BLaER1 (cell line): ENCODE data around the gene TMEM187.
"Not testable (repeated sequence)": the region's sequence is repeated elsewhere in the genome, so short reads cannot be mapped to it uniquely, and the experiment has no call there.

Source experiments
- H3K27ac ChIP-seq: shearing (Covaris generic); formaldehyde crosslinking; 2 replicates; pipeline ENCODE4 v1.8.1; 2022
- H3K27me3 ChIP-seq: shearing (Covaris generic); formaldehyde crosslinking; 2 replicates; pipeline ENCODE4 v1.8.1; 2022
- H3K36me3 ChIP-seq: shearing (Covaris generic); formaldehyde crosslinking; 2 replicates; pipeline ENCODE4 v1.8.1; 2022
- H3K4me1 ChIP-seq: shearing (Covaris generic); formaldehyde crosslinking; 2 replicates; pipeline ENCODE4 v1.8.1; 2022
- H3K4me2 ChIP-seq: shearing (Covaris generic); formaldehyde crosslinking; 2 replicates; pipeline ENCODE4 v1.8.1; 2022
- H3K4me3 ChIP-seq: shearing (Covaris generic); formaldehyde crosslinking; 2 replicates; pipeline ENCODE4 v1.8.1; 2022
- H3K9ac ChIP-seq: shearing (Covaris generic); formaldehyde crosslinking; 2 replicates; pipeline ENCODE4 v1.8.1; 2022
- H3K9me3 ChIP-seq: shearing (Covaris generic); formaldehyde crosslinking; 2 replicates; pipeline ENCODE4 v1.8.1; 2022
- H4K20me1 ChIP-seq: shearing (Covaris generic); formaldehyde crosslinking; 2 replicates; pipeline ENCODE4 v1.8.1; 2022
- Cebpa-rat ChIP-seq: shearing (Covaris generic); IDR thresholded peaks from 2 replicates; pipeline ENCODE4 v1.8.1; 2022

Gene TMEM187

GRCh38 chrX:153969125-153969903 is 3.2 kb upstream of the TMEM187 start:
- peaks cover 71% of the 10 kb centered on the region for H3K4me1 ChIP-seq
- peaks cover 8% of the 10 kb centered on the region for H3K36me3 ChIP-seq
- peak overlapping the region; percentile 92 for H3K27ac ChIP-seq

GRCh38 chrX:153969904-153970356 is 2.6 kb upstream of the TMEM187 start:
- Histone ChIP-seq H3K27ac (peak overlapping the region; percentile 92), H3K36me3 (0 out of 2 replicates have a peak, but pooled peaks cover 2% of the 10 kb centered on the region), H4K20me1 (peaks cover 89% of the 10 kb centered on the region), H3K9me3 (no peaks in the 10 kb centered on the region), H3K4me3 (peak overlapping the region; percentile 95), H3K4me1 (peaks cover 71% of the 10 kb centered on the region), H3K4me2 (peak overlapping the region; percentile 93), H3K9ac (peak overlapping the region; percentile 93), H3K27me3 (peaks cover 71% of the 10 kb centered on the region)
- TF ChIP-seq Cebpa-rat = no peak

More at GRCh38 chrX:153969125-153969903, 3.2 kb upstream of the TMEM187 start:
- H4K20me1 ChIP-seq = peaks cover 89% of the 10 kb centered on the region
- peaks cover 71% of the 10 kb centered on the region for H3K27me3 ChIP-seq
- peak overlapping the region; percentile 93 for H3K9ac ChIP-seq
- TF ChIP-seq Cebpa-rat = no peak
- no peaks in the 10 kb centered on the region for H3K9me3 ChIP-seq
- H3K4me3 ChIP-seq = peak overlapping the region; percentile 95
- peak overlapping the region; percentile 93 for H3K4me2 ChIP-seq

GRCh38 chrX:153970357-153971123 is 2.0 kb upstream of the TMEM187 start:
- Histone ChIP-seq H3K4me1 (peaks cover 71% of the 10 kb centered on the region), H4K20me1 (peaks cover 89% of the 10 kb centered on the region)
- TF ChIP-seq Cebpa-rat = no peak

GRCh38 chrX:153971124-153971449 is 1.5 kb upstream of the TMEM187 start:
- peaks cover 89% of the 10 kb centered on the region for H4K20me1 ChIP-seq
- peak overlapping the region; percentile 93 for H3K4me2 ChIP-seq
- peak overlapping the region; percentile 99 for H3K9ac ChIP-seq
- peak overlapping the region; percentile 95 for H3K4me3 ChIP-seq
- H3K9me3 ChIP-seq = no peaks in the 10 kb centered on the region
- peaks cover 68% of the 10 kb centered on the region for H3K4me1 ChIP-seq
- no peak for TF ChIP-seq Cebpa-rat
- H3K36me3 ChIP-seq = no peaks in the 10 kb centered on the region
- H3K27ac ChIP-seq = peak overlapping the region; percentile 100
- peaks cover 71% of the 10 kb centered on the region for H3K27me3 ChIP-seq

More at GRCh38 chrX:153970357-153971123, 2.0 kb upstream of the TMEM187 start:
- H3K9me3 ChIP-seq = no peaks in the 10 kb centered on the region
- H3K27me3 ChIP-seq = peaks cover 71% of the 10 kb centered on the region
- peak overlapping the region; percentile 95 for H3K4me3 ChIP-seq
- peak overlapping the region; percentile 100 for H3K27ac ChIP-seq
- peak overlapping the region; percentile 93 for H3K4me2 ChIP-seq
- no peaks in the 10 kb centered on the region for H3K36me3 ChIP-seq
- peak overlapping the region; percentile 99 for H3K9ac ChIP-seq

- H3K27me3 ChIP-seq = peaks cover 71% of the 10 kb centered on the region
- no peaks in the 10 kb centered on the region for H3K36me3 ChIP-seq
- no peak for TF ChIP-seq Cebpa-rat
- peak within 1 kb of the TSS; percentile 93 for H3K4me2 ChIP-seq
- H3K4me3 ChIP-seq = peak within 1 kb of the TSS; percentile 95
- peak within 1 kb of the TSS; percentile 99 for H3K9ac ChIP-seq
- H3K9me3 ChIP-seq = no peaks in the 10 kb centered on the region
- H3K4me1 ChIP-seq = peaks cover 62% of the 10 kb centered on the region
- H3K27ac ChIP-seq = peak within 1 kb of the TSS; percentile 100
- peaks cover 89% of the 10 kb centered on the region for H4K20me1 ChIP-seq
Observed at GRCh38 chrX:153971450-153972367, 845 bp upstream of the TMEM187 start, which contains the start of gene HCFC1. Gene HCFC1 (minus strand): TSS chrX:153971818. CDS start chrX:153970840, 978 bp downstream.

- Histone ChIP-seq H4K20me1 (peaks cover 89% of the 10 kb centered on the region), H3K4me2 (peak overlapping the region; percentile 93), H3K4me3 (peak overlapping the region; percentile 95), H3K9me3 (no peaks in the 10 kb centered on the region), H3K36me3 (no peaks in the 10 kb centered on the region), H3K27me3 (peaks cover 71% of the 10 kb centered on the region), H3K27ac (peak overlapping the region; percentile 100), H3K9ac (peak overlapping the region; percentile 99), H3K4me1 (peaks cover 53% of the 10 kb centered on the region)
- TF ChIP-seq Cebpa-rat = no peak
Observed at GRCh38 chrX:153973127-153974002, 811 bp downstream of the TMEM187 start.

- Histone ChIP-seq H3K36me3 (no peaks in the 10 kb centered on the region), H4K20me1 (peaks cover 86% of the 10 kb centered on the region), H3K9ac (peak overlapping the region; percentile 99), H3K4me3 (peak overlapping the region; percentile 95), H3K27ac (peak overlapping the region; percentile 100), H3K4me1 (peaks cover 46% of the 10 kb centered on the region), H3K9me3 (no peaks in the 10 kb centered on the region), H3K27me3 (peaks cover 70% of the 10 kb centered on the region), H3K4me2 (peak overlapping the region; percentile 93)
- TF ChIP-seq Cebpa-rat = no peak
Observed at GRCh38 chrX:153974003-153974725, 1.6 kb downstream of the TMEM187 start.

GRCh38 chrX:153974726-153975286 is 2.3 kb downstream of the TMEM187 start:
- H3K4me1 ChIP-seq = peaks cover 40% of the 10 kb centered on the region
- H3K4me2 ChIP-seq = peak overlapping the region; percentile 93
- peak overlapping the region; percentile 100 for H3K27ac ChIP-seq
- H3K9me3 ChIP-seq = no peaks in the 10 kb centered on the region
- no peak for TF ChIP-seq Cebpa-rat
- H3K36me3 ChIP-seq = no peaks in the 10 kb centered on the region
- no peak overlapping the region for H3K4me3 ChIP-seq
- H3K27me3 ChIP-seq = peaks cover 68% of the 10 kb centered on the region
- H3K9ac ChIP-seq = peak overlapping the region; percentile 99; the same call in 1 of the 2 replicates
- peaks cover 84% of the 10 kb centered on the region for H4K20me1 ChIP-seq

- H3K27ac ChIP-seq = peak overlapping the region; percentile 94
- peak overlapping the region; percentile 79; the same call in 1 of the 2 replicates for H3K9ac ChIP-seq
- H3K9me3 ChIP-seq, H3K4me3 ChIP-seq, H3K36me3 ChIP-seq: not testable (repeated sequence)
- H3K4me1 ChIP-seq = peaks cover 60% of the 10 kb centered on the region
- peak overlapping the region; percentile 80 for H3K4me2 ChIP-seq
- H4K20me1 ChIP-seq = peaks cover 85% of the 10 kb centered on the region
- H3K27me3 ChIP-seq = peaks cover 91% of the 10 kb centered on the region
Observed at GRCh38 chrX:153980394-153980793, 7.8 kb downstream of the TMEM187 start.
